GM18873 (cell line): Measurements from ENCODE around the gene DNTTIP2.
"Not testable (repeated sequence)": the region's sequence is repeated elsewhere in the genome, so short reads cannot be mapped to it uniquely, and the experiment has no call there.

Experiments
- ATAC-seq: cut with Tn5 transposase; IDR thresholded peaks from one replicate; pipeline ENCODE4 v1.9.1; 2021; ENCODE audit warnings: mild to moderate bottlenecking, moderate library complexity, moderate number of reproducible peaks; ENCODE audit not compliant: unreplicated experiment, low FRiP score

DNTTIP2 gene, protein sequence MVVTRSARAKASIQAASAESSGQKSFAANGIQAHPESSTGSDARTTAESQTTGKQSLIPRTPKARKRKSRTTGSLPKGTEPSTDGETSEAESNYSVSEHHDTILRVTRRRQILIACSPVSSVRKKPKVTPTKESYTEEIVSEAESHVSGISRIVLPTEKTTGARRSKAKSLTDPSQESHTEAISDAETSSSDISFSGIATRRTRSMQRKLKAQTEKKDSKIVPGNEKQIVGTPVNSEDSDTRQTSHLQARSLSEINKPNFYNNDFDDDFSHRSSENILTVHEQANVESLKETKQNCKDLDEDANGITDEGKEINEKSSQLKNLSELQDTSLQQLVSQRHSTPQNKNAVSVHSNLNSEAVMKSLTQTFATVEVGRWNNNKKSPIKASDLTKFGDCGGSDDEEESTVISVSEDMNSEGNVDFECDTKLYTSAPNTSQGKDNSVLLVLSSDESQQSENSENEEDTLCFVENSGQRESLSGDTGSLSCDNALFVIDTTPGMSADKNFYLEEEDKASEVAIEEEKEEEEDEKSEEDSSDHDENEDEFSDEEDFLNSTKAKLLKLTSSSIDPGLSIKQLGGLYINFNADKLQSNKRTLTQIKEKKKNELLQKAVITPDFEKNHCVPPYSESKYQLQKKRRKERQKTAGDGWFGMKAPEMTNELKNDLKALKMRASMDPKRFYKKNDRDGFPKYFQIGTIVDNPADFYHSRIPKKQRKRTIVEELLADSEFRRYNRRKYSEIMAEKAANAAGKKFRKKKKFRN

DNA sequence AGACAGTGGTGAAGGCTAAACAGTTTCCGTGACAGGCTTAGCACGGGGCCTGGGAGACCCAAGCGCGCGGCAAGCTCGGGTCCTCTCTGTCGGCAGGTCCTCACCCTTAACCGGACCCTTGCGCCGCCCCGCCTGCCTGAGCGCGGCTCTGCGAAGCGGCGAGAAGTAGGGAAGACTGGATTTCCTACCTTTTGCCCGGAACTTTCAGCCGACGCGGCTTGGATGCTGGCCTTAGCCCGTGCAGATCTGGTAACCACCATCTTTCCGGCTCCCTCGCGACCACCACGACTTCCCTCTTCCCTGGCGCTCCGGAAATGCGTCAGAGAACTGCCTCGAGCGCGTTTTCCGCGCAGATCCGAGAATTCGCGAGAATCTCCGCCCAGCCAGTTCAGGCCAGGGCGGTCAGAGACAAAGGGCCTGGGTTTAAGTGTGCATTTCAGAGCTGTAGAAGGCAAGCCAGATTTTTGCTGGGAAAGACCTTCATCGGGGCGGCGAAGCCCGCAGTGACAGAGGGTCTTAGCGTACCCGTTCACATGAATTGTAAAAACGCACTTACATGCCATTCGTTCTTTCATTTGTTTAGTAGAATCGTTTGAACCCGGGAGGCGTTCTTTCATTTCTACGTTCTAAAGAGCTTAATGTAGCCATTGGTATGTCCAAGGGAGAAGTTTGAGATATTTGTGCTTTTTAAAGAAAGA, at the start of gene DNTTIP2:
Gene DNTTIP2, minus strand, starts transcription at position 318 of the 698 bp plus-strand sequence. Its CDS starts 58 bp downstream, at position 260.
- ATAC-seq, result peak; percentile 90

DNA sequence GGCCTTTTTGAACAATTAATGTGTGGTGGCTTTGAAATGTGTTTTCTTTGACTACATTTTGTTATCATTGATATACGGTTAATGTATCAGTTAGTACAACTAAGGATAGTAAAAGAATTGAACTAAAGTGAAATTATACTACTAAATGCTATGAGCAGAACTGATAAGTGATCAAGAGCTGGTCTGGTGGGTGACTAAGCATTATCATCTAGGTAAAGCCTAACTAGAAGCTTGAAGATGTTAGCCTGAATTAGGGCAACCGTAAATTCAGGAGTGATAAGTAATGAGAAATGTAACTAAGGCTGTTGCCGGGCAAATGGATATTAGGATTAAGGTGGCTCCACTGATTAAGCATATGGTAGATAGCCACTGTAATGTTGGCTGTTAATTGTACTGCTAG, 46.2 kb upstream of the DNTTIP2 start:
- ATAC-seq, result no peak

DNA sequence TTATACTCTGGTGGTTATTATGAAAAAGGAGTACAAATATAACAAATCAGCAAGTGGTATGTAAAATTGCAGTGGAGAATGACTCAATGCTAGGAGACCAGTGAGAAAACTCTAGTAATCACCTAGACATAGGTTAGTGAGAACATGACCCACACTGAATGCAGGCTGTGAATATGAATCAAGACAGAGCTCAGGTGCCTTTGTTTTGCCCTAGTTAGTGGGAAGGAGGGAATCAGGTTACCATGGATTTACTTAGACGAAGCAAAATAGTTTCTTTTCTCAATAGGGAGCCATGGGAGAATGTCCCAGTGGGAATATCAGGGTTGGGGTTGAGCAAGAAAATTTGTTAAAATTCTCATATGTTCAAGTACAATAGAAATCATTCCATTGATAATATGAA, 40.8 kb upstream of the DNTTIP2 start:
- no peak for ATAC-seq

DNA sequence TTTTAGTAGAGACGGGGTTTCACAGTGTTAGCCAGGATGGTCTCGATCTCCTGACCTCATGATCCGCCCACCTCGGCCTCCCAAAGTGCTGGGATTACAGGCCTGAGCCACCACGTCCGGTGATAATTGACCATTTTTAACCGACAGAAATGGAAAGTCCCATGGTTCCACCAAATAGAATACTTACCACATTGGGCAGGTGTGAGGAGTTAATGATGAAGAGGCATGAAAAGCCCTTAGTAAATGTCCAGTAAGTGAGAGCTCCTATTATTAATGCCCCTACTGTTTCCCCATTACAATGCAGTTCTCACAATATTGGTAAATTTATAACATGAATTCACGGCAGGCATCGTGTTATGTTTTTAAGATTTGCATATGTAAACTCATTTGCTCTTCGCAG, 38.3 kb upstream of the DNTTIP2 start:
- ATAC-seq, result no peak

DNA sequence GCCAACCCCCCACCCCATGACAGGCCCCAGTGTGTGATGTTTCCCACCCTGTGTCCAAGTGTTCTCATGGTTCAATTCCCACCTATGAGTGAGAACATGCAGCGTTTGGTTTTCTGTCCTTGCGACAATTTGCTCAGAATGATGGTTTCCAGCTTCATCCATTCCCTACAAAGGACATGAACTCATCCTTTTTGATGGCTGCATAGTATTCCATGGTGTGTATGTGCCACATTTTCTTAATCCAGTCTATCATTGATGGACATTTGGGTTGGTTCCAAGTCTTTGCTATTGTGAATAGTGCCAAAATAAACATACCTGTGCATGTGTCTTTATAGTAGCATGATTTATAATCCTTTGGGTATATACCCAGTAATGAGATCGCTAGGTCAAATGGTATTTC, 31.9 kb upstream of the DNTTIP2 start:
- ATAC-seq, result not testable (repeated sequence)

DNA sequence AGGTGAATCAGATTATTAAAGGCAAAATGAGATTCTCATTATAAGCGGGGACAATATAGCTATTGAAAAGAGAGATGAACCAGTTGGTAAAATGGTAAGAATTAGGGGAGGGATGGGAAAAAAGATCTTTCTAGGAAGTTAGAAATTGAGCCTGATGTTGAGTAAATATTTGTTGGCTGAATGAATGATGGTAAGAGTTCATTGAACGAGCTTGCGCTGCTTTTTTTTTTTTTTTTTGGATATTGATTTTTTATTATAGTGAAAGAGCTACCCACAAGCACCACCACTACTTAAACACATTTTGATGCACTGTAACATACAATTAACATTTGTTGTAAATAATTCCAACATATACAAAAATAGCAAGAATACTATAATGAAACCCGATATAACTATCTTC, 31.3 kb upstream of the DNTTIP2 start:
- no peak for ATAC-seq

DNA sequence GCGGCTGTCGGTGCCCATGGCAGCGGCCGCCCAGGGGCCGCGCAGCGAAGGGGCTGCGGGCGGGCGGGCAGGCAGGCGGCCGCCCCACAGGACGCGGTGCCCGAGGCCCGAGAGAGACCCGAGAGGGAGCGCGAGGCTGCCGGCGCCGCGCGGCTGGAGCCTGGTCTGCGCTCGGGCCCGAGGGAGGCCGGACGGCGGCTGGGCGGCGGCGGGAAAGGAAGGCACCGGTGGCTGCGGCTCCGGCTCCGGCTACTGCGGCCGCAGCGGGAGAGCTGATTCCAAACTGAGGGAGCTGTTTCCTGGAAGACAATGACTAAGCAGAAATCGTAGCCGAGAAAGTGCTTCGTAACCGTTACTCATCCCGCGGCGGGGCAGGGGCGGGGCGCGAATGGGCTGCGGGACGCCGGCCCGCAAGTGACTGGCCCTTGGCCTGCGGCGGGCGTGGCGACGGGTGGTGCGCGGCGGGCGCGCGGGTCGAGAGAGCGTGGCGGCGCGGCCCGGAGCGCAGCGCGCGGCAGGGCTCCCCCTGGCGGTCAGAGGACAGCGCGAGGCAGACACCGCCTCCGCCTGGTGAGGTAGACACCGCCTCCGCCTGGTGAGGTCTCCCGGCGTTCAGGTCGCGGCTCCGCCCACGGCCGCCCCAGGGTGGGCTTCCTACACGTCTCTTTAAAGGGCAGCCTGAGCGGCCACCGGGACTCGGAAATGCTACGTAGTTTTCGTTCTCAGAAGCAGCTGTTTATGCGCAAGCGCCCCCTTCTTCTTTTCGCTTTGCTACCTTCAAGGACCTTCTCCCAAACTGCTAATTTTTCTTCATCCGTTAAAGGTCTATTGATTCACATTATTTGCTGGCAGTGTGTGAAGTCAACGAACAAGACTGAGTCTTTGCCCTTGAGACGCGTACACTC, 30.4 kb upstream of the DNTTIP2 start, which contains the start of gene GCLM:
Gene GCLM, minus strand, starts transcription at position 285 of the 905 bp plus-strand sequence. Its CDS starts 267 bp downstream, at position 18.
- ATAC-seq, result peak; percentile 93

DNA sequence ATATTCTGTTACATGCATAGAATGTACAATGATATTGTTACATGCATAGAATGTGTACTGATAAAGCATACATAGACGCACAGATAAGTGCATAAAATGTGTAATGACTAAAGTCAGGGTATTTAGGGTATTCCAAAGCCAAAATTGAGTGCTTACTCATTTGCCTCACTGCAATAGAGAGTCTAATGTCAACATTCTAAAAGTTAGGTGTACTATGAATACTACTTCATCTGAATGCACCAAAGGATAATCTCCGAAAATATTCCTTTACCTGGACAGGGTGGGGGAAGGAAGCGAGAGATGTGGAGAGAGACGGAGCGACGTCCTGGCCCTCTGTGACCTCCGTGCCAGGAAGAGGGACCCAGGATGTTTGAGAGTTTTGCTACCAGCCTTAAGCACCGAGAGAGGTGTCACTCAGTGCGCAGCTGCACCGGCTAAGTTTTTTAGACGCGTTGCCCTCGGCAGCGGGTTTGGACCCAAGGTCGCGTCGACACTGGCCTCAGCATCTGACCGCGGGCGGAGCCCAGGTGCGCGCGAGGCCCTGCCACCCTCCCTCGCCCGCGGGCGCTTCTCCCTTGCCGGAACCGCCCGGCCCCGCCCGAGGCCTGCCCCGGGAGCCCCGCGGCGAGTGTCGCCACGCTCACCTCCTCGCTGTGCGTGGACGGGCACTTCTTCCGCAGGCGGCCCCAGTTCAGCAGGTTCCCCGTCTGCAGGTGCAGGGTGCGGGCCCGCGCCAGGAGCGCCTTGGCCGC, 29.6 kb upstream of the DNTTIP2 start:
- peak; percentile 39 for ATAC-seq

DNA sequence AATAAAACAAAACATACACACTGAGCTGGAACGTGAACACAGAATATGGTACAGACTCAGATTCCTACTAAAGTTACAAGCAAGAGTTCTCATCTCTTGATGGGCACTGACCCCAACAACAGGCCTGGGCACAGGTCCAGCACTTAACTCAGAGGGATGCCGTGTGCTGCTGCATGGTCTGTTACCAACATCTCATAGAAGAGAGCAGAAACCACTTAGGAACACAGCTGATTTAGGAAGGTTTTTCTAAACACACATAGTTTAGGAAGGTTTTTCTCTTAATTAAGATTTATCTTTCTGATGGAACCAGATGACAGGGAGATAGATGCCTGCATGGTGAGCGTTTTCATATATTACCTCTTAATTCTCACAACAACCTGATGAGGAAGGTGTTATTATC, 28.7 kb upstream of the DNTTIP2 start:
- ATAC-seq, result no peak

DNA sequence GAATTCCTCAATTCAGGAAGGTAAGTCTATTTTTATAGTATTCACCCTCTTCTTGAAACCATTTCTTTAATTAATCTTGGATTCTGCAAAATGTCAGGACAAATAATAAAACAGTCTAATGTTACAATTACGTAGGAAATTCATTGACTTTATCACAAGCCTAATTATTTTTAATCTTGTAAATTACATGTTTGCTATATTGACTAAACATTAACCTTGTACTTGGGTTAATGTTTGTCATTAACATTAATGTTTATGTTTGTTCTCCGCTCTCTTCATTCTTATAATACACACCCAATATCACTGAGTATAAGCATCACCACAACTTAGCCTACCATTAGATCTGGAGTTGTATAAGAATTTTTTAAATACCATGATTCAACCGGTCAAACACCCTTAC, 27.5 kb upstream of the DNTTIP2 start:
- no peak for ATAC-seq

DNA sequence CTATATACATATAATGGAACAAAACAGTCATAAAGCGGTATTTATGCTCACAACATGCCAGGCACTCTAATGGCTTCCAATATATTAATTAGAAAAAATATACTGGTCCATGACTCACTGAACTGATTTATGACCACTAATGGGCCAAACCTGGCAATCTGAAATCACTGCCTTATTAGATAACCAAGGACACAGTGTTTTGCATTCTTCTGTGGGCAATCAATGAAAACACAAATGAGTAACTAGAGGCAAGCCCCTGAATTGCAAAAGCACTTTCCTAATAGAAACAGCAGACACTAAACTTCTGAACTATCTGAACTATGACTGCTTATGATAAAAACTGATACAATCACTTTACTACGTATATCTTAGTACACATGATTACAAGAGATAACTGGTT, 26.7 kb upstream of the DNTTIP2 start:
- no peak for ATAC-seq

DNA sequence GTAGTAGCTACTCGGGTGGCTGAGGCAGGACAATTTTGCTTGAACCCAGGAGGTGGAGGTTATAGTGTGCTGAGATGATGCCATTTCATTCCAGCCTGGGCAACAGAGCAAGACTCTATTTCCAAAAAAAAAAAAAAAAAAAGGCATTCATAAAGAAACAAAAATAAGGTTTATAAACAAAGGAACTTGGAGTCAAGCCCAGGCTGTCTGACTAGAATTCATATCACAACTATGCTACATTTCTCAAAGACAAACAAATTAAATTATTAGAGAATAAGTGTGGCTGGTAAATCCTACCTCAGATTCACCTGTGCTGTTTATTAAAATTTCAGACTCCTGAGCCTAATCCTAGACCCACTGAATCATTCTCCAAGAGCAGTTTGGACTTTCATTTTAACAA, 26.0 kb upstream of the DNTTIP2 start:
- no peak for ATAC-seq

DNA sequence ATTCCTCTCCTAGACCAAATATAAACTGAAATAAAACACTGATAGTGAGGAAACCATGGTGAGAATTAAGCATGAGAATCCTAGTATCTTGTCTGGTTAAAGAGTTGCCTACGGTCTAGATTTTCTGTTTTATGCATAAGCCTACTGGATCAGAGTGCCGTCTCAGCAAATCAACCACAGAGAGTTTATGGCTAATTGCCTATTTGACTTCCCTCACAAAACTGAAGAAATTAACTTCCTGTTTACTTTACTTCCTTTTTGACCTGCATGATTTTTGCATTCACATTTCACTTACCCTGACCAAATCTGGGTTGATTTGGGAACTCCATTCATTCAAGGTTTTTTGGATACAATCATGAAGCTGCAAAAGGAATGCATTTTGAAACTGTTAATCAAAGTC, 25.2 kb upstream of the DNTTIP2 start:
- ATAC-seq, result no peak

DNA sequence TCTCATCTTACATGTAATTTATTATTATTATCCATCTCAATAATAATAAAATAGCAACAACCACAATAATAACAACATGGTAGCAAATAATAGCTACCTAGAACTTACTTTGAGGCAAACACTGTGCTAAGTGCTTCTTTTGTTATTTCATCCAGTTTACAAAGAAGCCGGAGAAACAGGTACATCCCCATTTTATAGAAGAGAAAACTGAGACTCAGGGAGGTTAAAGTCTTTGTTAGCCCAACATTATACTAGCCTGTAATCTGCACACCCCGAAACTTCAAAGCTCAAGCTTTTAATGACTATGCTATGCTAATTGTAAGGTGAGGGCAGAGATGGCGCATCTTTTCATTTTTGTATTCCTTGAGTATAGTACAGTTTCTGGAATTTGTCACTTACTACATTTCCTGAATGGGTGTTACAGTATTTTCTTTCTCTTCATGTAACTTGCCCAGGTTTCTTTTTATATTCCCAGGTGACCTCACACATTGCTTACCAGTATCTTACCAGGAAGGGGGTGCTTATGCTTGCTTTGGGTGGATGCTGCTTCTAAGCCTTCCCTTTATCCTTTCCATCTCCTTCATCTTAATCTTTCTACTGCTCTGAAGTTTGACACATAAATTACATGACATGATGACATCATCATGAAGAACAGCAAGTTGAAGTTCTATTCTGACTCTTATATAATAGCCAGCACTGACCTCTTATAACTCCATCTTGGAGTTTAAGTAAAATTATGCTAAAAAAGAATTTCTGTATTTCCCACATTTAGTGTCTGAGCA, 21.9 kb upstream of the DNTTIP2 start:
- no peak for ATAC-seq

DNA sequence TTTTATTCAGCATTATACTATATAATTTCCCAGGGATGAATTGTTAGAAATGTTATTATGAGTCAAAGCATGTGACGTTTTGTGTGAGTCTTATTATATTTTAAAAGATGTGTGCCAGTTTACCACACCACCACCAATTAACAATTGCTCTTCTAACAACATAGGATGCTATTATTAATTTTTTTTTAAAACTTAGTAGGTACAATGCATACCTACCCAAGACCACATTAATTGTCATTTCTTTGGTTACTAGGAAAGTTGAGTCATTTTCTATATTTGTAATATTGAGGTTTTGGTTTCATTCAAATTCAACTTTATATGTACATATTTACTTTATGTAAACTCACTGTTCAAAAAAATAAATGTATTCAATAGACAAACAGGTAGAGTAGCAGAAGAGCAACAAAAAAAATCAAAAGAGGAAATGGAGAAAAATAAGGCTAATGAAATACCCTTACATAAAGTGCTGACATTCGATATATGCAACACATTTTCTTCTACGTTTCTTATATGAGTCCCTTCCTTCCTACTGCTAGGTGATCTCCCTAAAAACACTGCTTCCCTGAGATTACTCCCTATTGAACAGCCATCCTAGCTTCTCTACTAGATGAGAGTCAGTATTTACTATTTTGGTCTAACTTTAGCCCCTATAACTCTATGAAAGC, 20.7 kb upstream of the DNTTIP2 start:
- ATAC-seq, result no peak

DNA sequence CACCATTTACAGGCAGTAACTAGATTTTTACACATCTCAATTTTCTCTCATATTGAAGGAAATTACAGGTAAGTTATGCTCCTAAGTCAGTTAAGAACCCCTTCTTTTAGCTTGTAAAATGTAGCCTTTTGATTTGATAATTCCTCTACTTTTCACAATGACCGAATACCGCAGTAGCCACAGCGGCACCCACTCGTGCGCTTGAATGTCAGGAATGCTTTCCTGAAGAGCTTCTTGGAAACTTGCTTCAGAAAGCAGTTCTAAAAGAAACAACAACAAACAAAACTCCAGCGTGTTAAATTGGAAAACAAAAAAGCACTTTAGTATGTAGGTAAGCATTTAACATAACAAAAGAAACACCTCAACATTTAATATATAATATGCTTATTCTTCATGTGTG, 9.9 kb upstream of the DNTTIP2 start:
- no peak for ATAC-seq

DNA sequence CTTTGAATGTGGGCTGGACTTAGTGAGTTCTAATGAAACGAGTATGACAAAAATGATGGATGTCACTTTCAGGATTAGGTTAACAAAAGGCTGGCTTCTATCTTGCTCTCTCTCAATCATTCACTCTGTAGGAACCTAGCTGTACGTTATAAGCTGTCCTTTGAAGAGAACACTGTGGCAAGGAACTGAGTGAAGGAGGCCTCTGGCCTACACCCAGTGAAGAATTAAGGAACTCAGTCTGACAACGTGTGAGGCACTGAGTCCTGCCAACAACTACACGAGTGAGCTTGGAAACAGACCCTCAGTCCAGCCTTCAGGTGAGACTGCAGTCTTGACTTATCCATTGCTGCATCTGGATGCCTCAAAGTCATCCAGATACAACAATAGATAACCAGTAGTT, 3.3 kb upstream of the DNTTIP2 start:
- no peak for ATAC-seq

DNA sequence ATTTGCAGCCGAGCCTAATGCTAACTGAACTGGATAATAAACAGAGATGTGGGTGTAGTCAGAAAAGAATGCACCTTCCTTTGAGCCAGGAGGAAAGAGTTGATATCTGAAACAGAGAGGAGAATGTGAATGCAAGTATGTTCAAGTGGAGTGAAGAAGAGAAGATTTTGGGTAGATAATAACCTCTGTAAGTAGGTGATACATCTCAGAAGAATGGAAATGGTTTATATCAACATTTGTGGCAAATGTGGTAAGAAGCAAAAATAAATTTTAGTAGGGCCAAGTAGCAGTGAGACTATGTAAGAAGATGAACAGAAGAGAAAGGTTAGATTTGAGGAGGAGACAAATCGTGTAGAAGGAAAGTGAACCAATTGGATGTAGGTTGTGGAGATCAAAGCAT, 1.7 kb upstream of the DNTTIP2 start:
- ATAC-seq, result no peak
